ENCODE data around the gene CIDEC. TPM values are rescaled to one million over a fixed set of nuclear protein-coding genes. Genes with fewer than 3 reads are reported as not detected.

The CIDEC gene
- total and polyA plus RNA-seq, 2 of the 8 experiments (the other 6 are each of a cell fraction or from before 2014, with no cell fraction given), result not detected

GRCh38 chr3:9846231-9846630 is 33.8 kb downstream of the CIDEC start (continued):
- TF ChIP-seq ATF2 (IDR thresholded peaks at IDR 0.05; ENCODE audit: low read length) (no peak), YY1 (IDR thresholded peaks at IDR 0.05; ENCODE audit: low read depth, low read length) (no peak), CBX5 (IDR thresholded peaks at IDR 0.05; ENCODE audit: low read depth, low read length) (no peak), JUN (IDR thresholded peaks at IDR 0.05; ENCODE audit: low read depth, low read length) (no peak), MAFK (IDR thresholded peaks at IDR 0.05; ENCODE audit: low read depth, low read length) (no peak)

All from H1 (cell line).